Measurements from ENCODE around the gene ARHGAP27.

Gene ARHGAP27

GRCh38 chr17:45396496-45397205, 36.0 kb downstream of the ARHGAP27 start:
- no peak for TF ChIP-seq SUZ12 (IDR thresholded peaks at IDR 0.05; ENCODE audit: extremely low read depth, insufficient read depth, insufficient read length)
- no peak for TF ChIP-seq YY1 (IDR thresholded peaks at IDR 0.05; ENCODE audit: insufficient read depth, insufficient read length)
- TF ChIP-seq ZNF274 (IDR thresholded peaks at IDR 0.05; ENCODE audit: low read depth, low read length): no peak
- peaks cover 20% of the 10 kb centered on the region for H3K36me3 ChIP-seq (ENCODE audit: insufficient read depth, insufficient read length, low read length)
- no peak overlapping the region for H3K9ac ChIP-seq (ENCODE audit: insufficient read length, low read depth)
- H3K4me1 ChIP-seq (ENCODE audit: insufficient read depth, insufficient read length): peaks cover 13% of the 10 kb centered on the region
- no peak for DNase-seq (ENCODE audit: low read depth, low spot score)
- H3K4me3 ChIP-seq (ENCODE audit: insufficient read length, low read depth): no peak overlapping the region
- no peaks in the 10 kb centered on the region for H3K27me3 ChIP-seq (ENCODE audit: insufficient read depth, insufficient read length)
- no peaks in the 10 kb centered on the region; the same call in 1 of the 2 replicates for H3K9me3 ChIP-seq (ENCODE audit: insufficient read depth, low read length)

DNA sequence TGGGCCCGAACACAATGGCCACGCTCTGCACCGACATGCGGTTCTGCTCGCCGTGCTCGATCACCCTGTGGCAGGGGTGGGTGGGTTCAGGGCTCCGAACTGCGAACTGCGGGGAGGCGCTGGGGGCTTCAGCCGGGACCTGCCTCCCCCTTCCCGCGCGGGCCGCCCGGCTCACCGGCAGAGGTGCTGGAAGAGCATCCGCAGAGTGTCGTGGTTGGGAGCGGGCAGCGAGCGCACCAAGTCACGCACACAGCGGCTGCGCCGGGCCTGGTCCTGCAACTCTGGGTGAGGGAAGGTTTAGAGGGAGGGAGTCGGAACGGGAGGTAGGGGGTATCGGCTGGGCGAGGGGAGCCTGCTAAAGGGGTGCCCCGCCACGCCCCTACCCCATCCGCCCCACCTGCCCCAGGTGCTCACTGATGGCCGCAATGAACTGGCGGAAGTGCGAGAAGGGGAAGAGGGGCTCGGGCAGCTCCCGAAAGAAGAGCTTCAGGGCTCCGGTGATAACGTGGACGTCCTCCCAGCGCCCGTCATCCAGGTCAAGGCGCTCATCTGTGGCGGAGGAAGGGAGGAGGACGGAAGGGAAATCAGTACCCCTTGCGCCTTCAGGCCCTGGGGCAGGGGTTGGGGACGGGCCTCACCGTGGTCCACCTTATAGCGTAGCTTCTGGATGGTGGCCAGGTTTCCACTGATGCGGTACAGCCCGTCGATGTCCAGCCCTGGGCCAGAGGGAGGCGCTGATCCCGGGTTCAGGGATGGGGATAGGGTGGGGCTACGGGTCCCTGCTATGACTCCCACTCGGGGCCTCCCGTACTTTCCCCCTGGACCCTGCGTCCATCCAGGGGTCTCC, 36.9 kb downstream of the ARHGAP27 start:
- no peak overlapping the region for H3K9ac ChIP-seq (ENCODE audit: insufficient read length, low read depth)
- H3K27me3 ChIP-seq (ENCODE audit: insufficient read depth, insufficient read length): no peaks in the 10 kb centered on the region
- no peaks in the 10 kb centered on the region; the same call in 1 of the 2 replicates for H3K9me3 ChIP-seq (ENCODE audit: insufficient read depth, low read length)
- peaks cover 20% of the 10 kb centered on the region for H3K36me3 ChIP-seq (ENCODE audit: insufficient read depth, insufficient read length, low read length)
- no peak for TF ChIP-seq ZNF274 (IDR thresholded peaks at IDR 0.05; ENCODE audit: low read depth, low read length)
- no peak overlapping the region for H3K4me3 ChIP-seq (ENCODE audit: insufficient read length, low read depth)
- H3K4me1 ChIP-seq (ENCODE audit: insufficient read depth, insufficient read length): peaks cover 13% of the 10 kb centered on the region
- DNase-seq (ENCODE audit: low read depth, low spot score): no peak

DNA sequence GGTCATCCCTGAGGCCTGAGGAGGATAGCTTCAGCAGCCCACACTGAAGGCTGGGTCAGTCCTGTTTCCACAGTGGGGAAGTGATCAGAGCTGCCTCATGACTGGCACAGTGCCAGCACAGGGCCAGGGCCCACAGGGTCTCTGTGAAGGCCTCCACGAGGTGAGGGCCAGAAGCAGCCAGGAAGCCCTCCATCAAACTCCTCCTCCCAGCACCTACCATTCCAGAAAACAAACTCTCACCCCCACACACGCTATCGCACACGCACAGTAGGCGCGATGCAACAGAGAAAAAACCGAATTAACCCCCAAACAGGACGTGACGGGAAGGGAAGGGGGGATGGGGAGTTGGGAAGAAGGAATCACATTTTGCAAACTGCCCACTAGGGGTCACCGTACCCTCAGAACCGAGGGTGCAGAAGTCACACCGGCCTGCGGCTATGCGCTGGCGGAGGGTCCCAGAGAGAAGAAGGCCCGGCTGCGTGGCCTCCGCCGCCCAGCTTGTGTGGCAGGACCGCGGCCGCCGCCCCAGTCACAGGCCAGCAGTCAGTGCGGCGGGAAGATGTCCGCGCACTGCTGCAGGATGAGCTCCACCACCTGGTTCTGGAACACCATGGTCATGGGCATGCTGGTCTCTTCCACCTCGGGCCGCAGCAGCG, 37.6 kb downstream of the ARHGAP27 start:
- H3K4me3 ChIP-seq (ENCODE audit: insufficient read length, low read depth): no peak overlapping the region
- no peak for TF ChIP-seq ZNF274 (IDR thresholded peaks at IDR 0.05; ENCODE audit: low read depth, low read length)
- no peak for TF ChIP-seq SUZ12 (IDR thresholded peaks at IDR 0.05; ENCODE audit: extremely low read depth, insufficient read depth, insufficient read length)
- TF ChIP-seq YY1 (IDR thresholded peaks at IDR 0.05; ENCODE audit: insufficient read depth, insufficient read length): no peak
- no peaks in the 10 kb centered on the region; the same call in 1 of the 2 replicates for H3K9me3 ChIP-seq (ENCODE audit: insufficient read depth, low read length)
- H3K36me3 ChIP-seq (ENCODE audit: insufficient read depth, insufficient read length, low read length): peaks cover 20% of the 10 kb centered on the region
- peak overlapping the region; percentile 44 for H3K9ac ChIP-seq (ENCODE audit: insufficient read length, low read depth)
- peak; percentile 88 for DNase-seq (ENCODE audit: low read depth, low spot score)
- peaks cover 13% of the 10 kb centered on the region for H3K4me1 ChIP-seq (ENCODE audit: insufficient read depth, insufficient read length)
- H3K27me3 ChIP-seq (ENCODE audit: insufficient read depth, insufficient read length): no peaks in the 10 kb centered on the region

DNA sequence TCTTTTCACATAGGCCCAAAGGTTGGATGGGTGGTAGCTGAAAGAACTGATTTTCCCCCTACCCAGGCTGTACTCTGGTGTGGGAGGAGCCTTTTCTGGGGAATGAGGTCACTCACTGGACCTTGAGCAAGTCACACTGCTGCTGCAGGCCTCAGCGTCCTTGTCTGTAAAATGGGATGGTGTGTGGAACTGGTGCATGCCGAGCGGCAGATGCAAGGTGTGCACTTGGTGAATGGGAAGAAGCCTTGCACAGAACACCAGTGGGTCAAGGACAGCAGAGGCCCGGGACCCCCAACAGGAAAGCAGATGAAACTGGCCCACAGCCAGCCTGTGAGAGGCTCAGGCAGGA, 38.1 kb downstream of the ARHGAP27 start:
- H3K9ac ChIP-seq (ENCODE audit: insufficient read length, low read depth): peak overlapping the region; percentile 44

DNA sequence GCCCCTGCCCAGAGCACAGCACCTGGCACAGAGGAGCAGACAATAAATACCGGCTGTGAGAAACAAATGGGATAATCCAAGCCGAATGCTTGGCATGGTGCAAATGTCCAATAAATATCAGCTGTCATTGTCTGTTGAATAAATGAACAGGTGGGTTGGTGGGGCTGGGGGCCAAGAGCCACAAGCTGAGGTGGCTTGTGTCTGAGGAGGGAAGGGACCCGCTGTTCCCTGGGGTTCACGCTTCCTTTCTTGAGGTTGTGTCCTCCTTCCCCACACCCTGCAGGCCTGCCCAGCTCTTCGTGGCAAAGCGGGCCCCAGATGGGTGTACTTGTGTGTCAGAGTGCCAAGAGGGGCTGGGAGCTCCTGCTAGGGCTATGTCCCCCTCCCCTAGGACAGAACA, 38.6 kb downstream of the ARHGAP27 start:
- H3K27me3 ChIP-seq (ENCODE audit: insufficient read depth, insufficient read length): no peaks in the 10 kb centered on the region
- no peak for DNase-seq (ENCODE audit: low read depth, low spot score)
- H3K9ac ChIP-seq (ENCODE audit: insufficient read length, low read depth): no peak overlapping the region
- no peak overlapping the region for H3K4me3 ChIP-seq (ENCODE audit: insufficient read length, low read depth)
- peaks cover 13% of the 10 kb centered on the region for H3K4me1 ChIP-seq (ENCODE audit: insufficient read depth, insufficient read length)
- H3K9me3 ChIP-seq (ENCODE audit: insufficient read depth, low read length): no peaks in the 10 kb centered on the region; the same call in 1 of the 2 replicates
- TF ChIP-seq ZNF274 (IDR thresholded peaks at IDR 0.05; ENCODE audit: low read depth, low read length) (no peak), SUZ12 (IDR thresholded peaks at IDR 0.05; ENCODE audit: extremely low read depth, insufficient read depth, insufficient read length) (no peak), YY1 (IDR thresholded peaks at IDR 0.05; ENCODE audit: insufficient read depth, insufficient read length) (no peak)
- peaks cover 20% of the 10 kb centered on the region for H3K36me3 ChIP-seq (ENCODE audit: insufficient read depth, insufficient read length, low read length)

More for the DNA sequence above, 38.1 kb downstream of the ARHGAP27 start:
- Histone ChIP-seq H3K4me1 (ENCODE audit: insufficient read depth, insufficient read length) (peaks cover 13% of the 10 kb centered on the region), H3K36me3 (ENCODE audit: insufficient read depth, insufficient read length, low read length) (peaks cover 20% of the 10 kb centered on the region), H3K27me3 (ENCODE audit: insufficient read depth, insufficient read length) (no peaks in the 10 kb centered on the region), H3K9me3 (ENCODE audit: insufficient read depth, low read length) (no peaks in the 10 kb centered on the region; the same call in 1 of the 2 replicates), H3K4me3 (ENCODE audit: insufficient read length, low read depth) (no peak overlapping the region)
- TF ChIP-seq SUZ12 (IDR thresholded peaks at IDR 0.05; ENCODE audit: extremely low read depth, insufficient read depth, insufficient read length): no peak
- no peak for TF ChIP-seq YY1 (IDR thresholded peaks at IDR 0.05; ENCODE audit: insufficient read depth, insufficient read length)
- no peak for TF ChIP-seq ZNF274 (IDR thresholded peaks at IDR 0.05; ENCODE audit: low read depth, low read length)
- DNase-seq (ENCODE audit: low read depth, low spot score): no peak

DNA sequence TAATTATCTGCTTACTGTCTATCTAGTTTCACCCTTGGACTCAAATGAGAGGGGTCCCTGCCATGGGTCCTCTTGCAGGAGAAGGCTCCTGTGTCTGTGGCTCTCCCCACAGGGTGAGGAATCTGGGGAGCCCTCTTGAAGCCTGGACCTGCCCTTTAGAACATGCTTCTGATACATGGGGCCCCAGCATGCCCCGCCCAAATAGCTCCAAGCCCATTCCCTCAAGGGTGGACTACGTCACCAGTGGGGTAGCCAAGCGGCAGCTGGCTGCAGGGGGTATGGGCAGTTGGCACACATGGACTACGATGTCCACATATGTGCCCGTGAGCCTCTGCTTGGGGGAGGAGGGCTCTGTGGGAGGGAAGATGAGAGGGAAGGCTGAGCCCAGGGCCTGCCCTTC, 39.3 kb downstream of the ARHGAP27 start:
- H3K27me3 ChIP-seq (ENCODE audit: insufficient read depth, insufficient read length): no peaks in the 10 kb centered on the region
- no peak overlapping the region for H3K9ac ChIP-seq (ENCODE audit: insufficient read length, low read depth)
- DNase-seq (ENCODE audit: low read depth, low spot score): no peak
- no peak for TF ChIP-seq YY1 (IDR thresholded peaks at IDR 0.05; ENCODE audit: insufficient read depth, insufficient read length)
- TF ChIP-seq SUZ12 (IDR thresholded peaks at IDR 0.05; ENCODE audit: extremely low read depth, insufficient read depth, insufficient read length): no peak
- no peak for TF ChIP-seq ZNF274 (IDR thresholded peaks at IDR 0.05; ENCODE audit: low read depth, low read length)
- no peak overlapping the region for H3K4me3 ChIP-seq (ENCODE audit: insufficient read length, low read depth)
- peaks cover 13% of the 10 kb centered on the region for H3K4me1 ChIP-seq (ENCODE audit: insufficient read depth, insufficient read length)
- H3K9me3 ChIP-seq (ENCODE audit: insufficient read depth, low read length): no peaks in the 10 kb centered on the region; the same call in 1 of the 2 replicates
- H3K36me3 ChIP-seq (ENCODE audit: insufficient read depth, insufficient read length, low read length): peaks cover 17% of the 10 kb centered on the region

GRCh38 chr17:45391918-45392317, 40.8 kb downstream of the ARHGAP27 start:
- peaks cover 13% of the 10 kb centered on the region for H3K36me3 ChIP-seq (ENCODE audit: insufficient read depth, insufficient read length, low read length)
- H3K9ac ChIP-seq (ENCODE audit: insufficient read length, low read depth): no peak overlapping the region
- no peak overlapping the region for H3K4me3 ChIP-seq (ENCODE audit: insufficient read length, low read depth)
- H3K9me3 ChIP-seq (ENCODE audit: insufficient read depth, low read length): no peaks in the 10 kb centered on the region; the same call in 1 of the 2 replicates
- TF ChIP-seq SUZ12 (IDR thresholded peaks at IDR 0.05; ENCODE audit: extremely low read depth, insufficient read depth, insufficient read length) (no peak), YY1 (IDR thresholded peaks at IDR 0.05; ENCODE audit: insufficient read depth, insufficient read length) (no peak), ZNF274 (IDR thresholded peaks at IDR 0.05; ENCODE audit: low read depth, low read length) (no peak)
- H3K4me1 ChIP-seq (ENCODE audit: insufficient read depth, insufficient read length): peaks cover 10% of the 10 kb centered on the region
- no peaks in the 10 kb centered on the region for H3K27me3 ChIP-seq (ENCODE audit: insufficient read depth, insufficient read length)
- no peak for DNase-seq (ENCODE audit: low read depth, low spot score)
